Fibroblast of lung (primary cell): ENCODE measurements around the gene ANO6.

Experiments used
- EZH2 ChIP-seq: IDR thresholded peaks from 2 replicates; pipeline ENCODE4 v1.5.1; 2012; ENCODE audit warnings: low read length, control low read depth, mild to moderate bottlenecking; ENCODE audit errors: missing control alignments
- TF ChIP-seq, protein P1 (sequence below), 2 donors: IDR thresholded peaks in 1 of 2; conservative IDR thresholded peaks in 1 of 2; 1 replicate in 1 of 2; 2 replicates in 1 of 2; pipeline ENCODE4 v1.5.1; 2011 to 2012; ENCODE audit warnings: low read length in 2 of 2, control low read depth in 1 of 2, inconsistent platforms in 1 of 2, low read depth in 1 of 2, mild to moderate bottlenecking in 1 of 2

DNA sequence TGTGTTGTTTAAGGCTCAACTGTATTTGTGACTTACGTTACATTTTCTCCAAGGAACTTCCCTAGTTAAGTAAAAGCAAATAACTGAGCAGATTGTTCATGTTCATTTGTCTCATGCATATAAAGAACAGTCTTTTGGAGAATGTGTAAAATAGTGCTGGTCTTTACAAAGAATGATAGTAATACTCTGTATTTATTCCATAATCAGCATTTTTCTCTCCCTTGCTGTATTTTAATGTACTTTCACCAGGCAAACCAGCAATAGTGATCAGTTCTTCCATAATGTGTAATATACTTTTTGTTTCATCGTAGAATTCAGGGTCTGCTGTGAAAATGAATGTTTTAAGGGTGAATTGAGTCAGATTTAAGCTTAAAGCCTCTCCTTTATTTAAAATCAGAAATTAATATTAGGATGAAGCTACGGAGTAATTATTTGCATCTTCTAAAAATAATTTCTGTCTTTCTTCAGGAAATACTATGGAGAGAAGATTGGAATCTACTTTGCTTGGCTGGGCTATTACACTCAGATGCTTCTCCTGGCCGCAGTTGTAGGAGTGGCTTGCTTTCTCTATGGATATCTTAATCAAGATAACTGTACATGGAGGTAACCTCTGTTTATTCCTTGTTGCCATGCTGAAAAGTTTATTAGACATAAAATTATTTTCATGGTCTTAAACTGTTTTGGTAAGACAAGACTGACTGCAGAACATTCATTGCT is 141.1 kb downstream of the ANO6 start:
- no peak for TF ChIP-seq EZH2
- TF ChIP-seq, protein P1, sequence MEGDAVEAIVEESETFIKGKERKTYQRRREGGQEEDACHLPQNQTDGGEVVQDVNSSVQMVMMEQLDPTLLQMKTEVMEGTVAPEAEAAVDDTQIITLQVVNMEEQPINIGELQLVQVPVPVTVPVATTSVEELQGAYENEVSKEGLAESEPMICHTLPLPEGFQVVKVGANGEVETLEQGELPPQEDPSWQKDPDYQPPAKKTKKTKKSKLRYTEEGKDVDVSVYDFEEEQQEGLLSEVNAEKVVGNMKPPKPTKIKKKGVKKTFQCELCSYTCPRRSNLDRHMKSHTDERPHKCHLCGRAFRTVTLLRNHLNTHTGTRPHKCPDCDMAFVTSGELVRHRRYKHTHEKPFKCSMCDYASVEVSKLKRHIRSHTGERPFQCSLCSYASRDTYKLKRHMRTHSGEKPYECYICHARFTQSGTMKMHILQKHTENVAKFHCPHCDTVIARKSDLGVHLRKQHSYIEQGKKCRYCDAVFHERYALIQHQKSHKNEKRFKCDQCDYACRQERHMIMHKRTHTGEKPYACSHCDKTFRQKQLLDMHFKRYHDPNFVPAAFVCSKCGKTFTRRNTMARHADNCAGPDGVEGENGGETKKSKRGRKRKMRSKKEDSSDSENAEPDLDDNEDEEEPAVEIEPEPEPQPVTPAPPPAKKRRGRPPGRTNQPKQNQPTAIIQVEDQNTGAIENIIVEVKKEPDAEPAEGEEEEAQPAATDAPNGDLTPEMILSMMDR (conservative IDR thresholded peaks at IDR 0.05 in 1 of 2, IDR thresholded peaks at IDR 0.05 in 1 of 2; ENCODE audit: low read depth in 1 of 2, low read length in 2 of 2), result no peak
